ENCODE results near the gene PIP4K2A.
"Not testable (repeated sequence)": the region's sequence is repeated elsewhere in the genome, so short reads cannot be mapped to it uniquely, and the experiment has no call there.

The PIP4K2A gene

GRCh38 chr10:22718659-22719058 lies 4.3 kb upstream of the PIP4K2A start:
- DNase-seq: not testable (repeated sequence)

GRCh38 chr10:22717728-22718127 lies 3.4 kb upstream of the PIP4K2A start:
- no peak for DNase-seq

GRCh38 chr10:22716943-22717342 lies 2.6 kb upstream of the PIP4K2A start:
- DNase-seq: no peak

GRCh38 chr10:22715290-22715625 lies 880 bp upstream of the PIP4K2A start:
- no peak for DNase-seq

GRCh38 chr10:22713853-22714478 lies 412 bp downstream of the PIP4K2A start:
- DNase-seq: no peak

- no peak for DNase-seq
Observed at GRCh38 chr10:22712956-22713852, 1.2 kb downstream of the PIP4K2A start.

- DNase-seq: no peak
Observed at GRCh38 chr10:22712211-22712955, 2.0 kb downstream of the PIP4K2A start.

GRCh38 chr10:22711373-22711772 lies 3.0 kb downstream of the PIP4K2A start:
- no peak for DNase-seq

GRCh38 chr10:22710139-22710745 lies 4.1 kb downstream of the PIP4K2A start:
- DNase-seq: no peak

GRCh38 chr10:22708772-22709171 lies 5.6 kb downstream of the PIP4K2A start:
- no peak for DNase-seq

- DNase-seq: no peak
Observed at GRCh38 chr10:22705527-22705926, 8.9 kb downstream of the PIP4K2A start.

- DNase-seq: no peak
Observed at GRCh38 chr10:22704942-22705341, 9.4 kb downstream of the PIP4K2A start.

- no peak for DNase-seq
Observed at GRCh38 chr10:22704471-22704911, 9.9 kb downstream of the PIP4K2A start.

- DNase-seq: no peak
Observed at GRCh38 chr10:22702348-22702747, 12.0 kb downstream of the PIP4K2A start.

GRCh38 chr10:22701132-22701826 lies 13.1 kb downstream of the PIP4K2A start:
- DNase-seq: no peak

GRCh38 chr10:22700489-22700888 lies 13.9 kb downstream of the PIP4K2A start:
- DNase-seq: no peak

GRCh38 chr10:22699976-22700375 lies 14.4 kb downstream of the PIP4K2A start:
- no peak for DNase-seq

- DNase-seq: no peak
Observed at GRCh38 chr10:22698941-22699440, 15.4 kb downstream of the PIP4K2A start.

- DNase-seq: no peak
Observed at GRCh38 chr10:22697800-22698199, 16.6 kb downstream of the PIP4K2A start.

GRCh38 chr10:22697101-22697500 lies 17.3 kb downstream of the PIP4K2A start:
- DNase-seq: no peak

GRCh38 chr10:22693860-22694259 lies 20.5 kb downstream of the PIP4K2A start:
- DNase-seq: no peak

GRCh38 chr10:22693371-22693784 lies 21.0 kb downstream of the PIP4K2A start:
- DNase-seq: no peak
